K562 (cell line): ENCODE measurements around the gene GABRD. TPM values are rescaled to one million over a fixed set of nuclear protein-coding genes. Genes with fewer than 3 reads are reported as not detected.

Source experiments
- ATAC-seq: fragments of 200-7000 bp; cut with Tn5 transposase; 3 replicates; pipeline ENCODE4 v1.9.1; 2020; ENCODE audit warnings: moderate library complexity
- BruUV-seq: library from RNA; stranded (reverse); fragments of 400-500 nt; replicated peaks from 2 replicates; lab custom pipeline; 2021; lab: Mats Ljungman, UMichigan
- CTCF ChIA-PET: fragments of 300-600 bp; formaldehyde crosslinking; extraction: SDS; loops from one replicate; lab custom pipeline; 2021; ENCODE audit warnings: low intra/inter-chr PET ratio; lab: Yijun Ruan, JAX
- POLR2A ChIA-PET: fragments of 300-600, 350-650 bp; sonication (Branson Sonifier 250); formaldehyde crosslinking; extraction: SDS; loops from one replicate; lab custom pipeline; 2021; ENCODE audit warnings: antibody characterized with exemption, inconsistent platforms; lab: Yijun Ruan, JAX
- DNase-seq, 4 experiments: peaks; one replicate each; pipeline versions ENCODE4 v3.0.0 to v3.0.0-alpha.2; 2011 to 2018; ENCODE audit warnings: low spot score in 3 of 4, mixed read lengths in 3 of 4; ENCODE audit errors: extremely low read depth in 1 of 4
- FAIRE-seq: peaks from 2 replicates; lab custom pipeline; 2011; peaks lifted over from hg19 to GRCh38; lab: Jason Lieb, UNC
- H2AFZ ChIP-seq: 2 replicates; pipeline ENCODE4 v1.6.0; 2011; ENCODE audit warnings: low read depth, low read length, control low read depth, inconsistent platforms
- H3K27ac ChIP-seq: fragments of 200-600 bp; 3 replicates; pipeline ENCODE4 v1.8.0; 2011; ENCODE audit warnings: low read depth, mild to moderate bottlenecking, control low read depth, inconsistent platforms, low read length, moderate library complexity, mixed read lengths; ENCODE audit errors: extremely low read depth
- H3K27me3 ChIP-seq, 2 experiments: fragments of 300-600 bp in 1 of 2; 2 replicates in 1 of 2; 3 replicates in 1 of 2; pipeline versions ENCODE4 v1.6.0 to v1.8.0; 2011; ENCODE audit warnings: inconsistent platforms in 2 of 2, low read length in 2 of 2, mild to moderate bottlenecking in 1 of 2, mixed read lengths in 1 of 2, moderate library complexity in 1 of 2; ENCODE audit not compliant: control insufficient read depth in 2 of 2, insufficient read depth in 2 of 2
- H3K36me3 ChIP-seq: fragments of 300-600 bp; 3 replicates; pipeline ENCODE4 v1.8.0; 2011; ENCODE audit warnings: mild to moderate bottlenecking, low read length, inconsistent platforms; ENCODE audit not compliant: control insufficient read depth, insufficient read depth
- H3K4me1 ChIP-seq, 2 experiments: fragments of 200-600 bp in 1 of 2; replicated peaks in 1 of 2; 2 replicates in 1 of 2; 3 replicates in 1 of 2; pipeline versions ENCODE4 v1.5.1 to v1.8.0; 2011; ENCODE audit warnings: inconsistent platforms in 2 of 2, low read length in 2 of 2, mild to moderate bottlenecking in 1 of 2, mixed read lengths in 1 of 2, moderate library complexity in 1 of 2; ENCODE audit not compliant: control insufficient read depth in 2 of 2, insufficient read depth in 2 of 2
- H3K4me2 ChIP-seq: 2 replicates; pipeline ENCODE4 v1.6.1; 2011; ENCODE audit warnings: low read length, control low read depth, inconsistent platforms, mixed read lengths; ENCODE audit not compliant: insufficient read depth
- H3K4me3 ChIP-seq: fragments of 200-600 bp; sonication (generic), shearing (Covaris generic); 2 replicates; pipeline ENCODE4 v1.5.1; 2016; ENCODE audit warnings: control low read depth, inconsistent platforms
- H3K79me2 ChIP-seq: fragments of 200-600 bp; 3 replicates; pipeline ENCODE4 v1.8.0; 2011; ENCODE audit warnings: low read length, inconsistent platforms; ENCODE audit not compliant: control insufficient read depth, insufficient read depth
- H3K9ac ChIP-seq, 2 experiments: 2 replicates each; pipeline versions ENCODE4 v1.6.0 to v1.6.1; 2011; ENCODE audit warnings: low read depth in 2 of 2, low read length in 2 of 2, control low read depth in 1 of 2, inconsistent platforms in 1 of 2, mild to moderate bottlenecking in 1 of 2, mixed read lengths in 1 of 2; ENCODE audit not compliant: insufficient read depth in 1 of 2
- H3K9me1 ChIP-seq: one replicate; pipeline ENCODE4 v1.6.0; 2011; ENCODE audit warnings: inconsistent platforms, mild to moderate bottlenecking, low read length, moderate library complexity; ENCODE audit not compliant: control insufficient read depth, insufficient read depth
- H3K9me3 ChIP-seq: replicated peaks from 2 replicates; pipeline ENCODE4 v1.5.1; 2011; ENCODE audit warnings: low read depth, low read length, inconsistent platforms; ENCODE audit not compliant: control insufficient read depth, insufficient read depth
- H4K20me1 ChIP-seq: replicated peaks from 2 replicates; pipeline ENCODE4 v1.6.1; 2011; ENCODE audit warnings: low read length, inconsistent platforms, mixed read lengths; ENCODE audit not compliant: control insufficient read depth, insufficient read depth
- ATF3 ChIP-seq, 2 experiments: fragments of 450-650 bp in 1 of 2; sonication (generic) in 1 of 2; formaldehyde crosslinking in 1 of 2; IDR thresholded peaks in 1 of 2; conservative IDR thresholded peaks in 1 of 2; 2 replicates each; pipeline versions ENCODE4 v1.6.1 to v1.8.1; 2016 to 2023; ENCODE audit warnings: mild to moderate bottlenecking in 2 of 2, moderate library complexity in 2 of 2, inconsistent platforms in 1 of 2, missing genetic modification reagents in 1 of 2
- BRF2 ChIP-seq: IDR thresholded peaks from 3 replicates; pipeline ENCODE4 v1.6.1; 2011; ENCODE audit warnings: borderline replicate concordance, mild to moderate bottlenecking; ENCODE audit not compliant: insufficient read length, insufficient read depth
- CC2D1A ChIP-seq: fragments of 450-650 bp; IDR thresholded peaks from 2 replicates; pipeline ENCODE4 v1.6.1; 2017; ENCODE audit warnings: mild to moderate bottlenecking
- CTCFL ChIP-seq: IDR thresholded peaks from 2 replicates; pipeline ENCODE4 v1.6.1; 2011; ENCODE audit warnings: borderline replicate concordance, low read depth, mild to moderate bottlenecking, moderate library complexity, low read length; ENCODE audit not compliant: insufficient read depth, poor library complexity, severe bottlenecking
- ETV1 ChIP-seq: fragments of 450-650 bp; conservative IDR thresholded peaks from 2 replicates; pipeline ENCODE4 v1.6.1; 2016; ENCODE audit warnings: missing genetic modification characterization, control low read depth, low read depth, missing compliant biosample characterization
- IRF2 ChIP-seq: sonication (generic); formaldehyde crosslinking; IDR thresholded peaks from 2 replicates; pipeline ENCODE4 v1.8.1; 2022; ENCODE audit warnings: mild to moderate bottlenecking, missing genetic modification reagents
- KLF6 ChIP-seq: fragments of 250-450 bp; sonication (Bioruptor Pico); IDR thresholded peaks from 2 replicates; pipeline ENCODE4 v1.4.0; 2020; ENCODE audit warnings: mild to moderate bottlenecking, moderate library complexity, borderline replicate concordance
- MTA1 ChIP-seq: fragments of 450-650 bp; IDR thresholded peaks from 2 replicates; pipeline ENCODE4 v1.6.1; 2017; ENCODE audit warnings: borderline replicate concordance
- MYBL2 ChIP-seq, 2 experiments: fragments of 450-650 bp in 1 of 2; sonication (generic) in 1 of 2; formaldehyde crosslinking in 1 of 2; IDR thresholded peaks; 2 replicates each; pipeline versions ENCODE4 v1.6.1 to v1.8.1; 2017 to 2022; ENCODE audit warnings: borderline replicate concordance in 1 of 2, inconsistent platforms in 1 of 2, low read depth in 1 of 2, mild to moderate bottlenecking in 1 of 2, missing genetic modification reagents in 1 of 2, moderate library complexity in 1 of 2
- RFX5 ChIP-seq: IDR thresholded peaks from 2 replicates; pipeline ENCODE4 v1.6.1; 2011; ENCODE audit warnings: low read depth, mild to moderate bottlenecking, improper control_type of control experiment, low read length
- SP2 ChIP-seq: IDR thresholded peaks from 2 replicates; pipeline ENCODE4 v1.6.1; 2011; ENCODE audit warnings: mild to moderate bottlenecking, low read depth, low read length, moderate library complexity; ENCODE audit not compliant: poor library complexity, severe bottlenecking; ENCODE audit errors: extremely low read depth
- ZBTB49 ChIP-seq: sonication (generic); formaldehyde crosslinking; IDR thresholded peaks from 2 replicates; pipeline ENCODE4 v1.8.0; 2022; ENCODE audit warnings: missing genetic modification reagents, mild to moderate bottlenecking, borderline replicate concordance
- ZFP36 ChIP-seq: fragments of 150-350 bp; IDR thresholded peaks from 2 replicates; pipeline ENCODE4 v1.6.1; 2018; ENCODE audit warnings: low read length, low read depth; ENCODE audit not compliant: partially characterized antibody
- ZNF253 ChIP-seq: fragments of 250-450 bp; sonication (Bioruptor Pico); conservative IDR thresholded peaks from 2 replicates; pipeline ENCODE4 v1.6.1; 2021; ENCODE audit warnings: mild to moderate bottlenecking
- ZNF778 ChIP-seq: fragments of 450-650 bp; formaldehyde crosslinking; IDR thresholded peaks from 2 replicates; pipeline ENCODE4 v1.4.0; 2020; ENCODE audit warnings: mild to moderate bottlenecking, moderate library complexity
- WGBS: fragments of 100-300 bp; shearing (Covaris generic); methylation state at CpG from one replicate; pipeline ENCODE4 v1.1.6; 2016; ENCODE audit warnings: low coverage, mixed read lengths; ENCODE audit not compliant: insufficient coverage; ENCODE audit errors: missing lambda C conversion rate; 5-methylcytosine and 5-hydroxymethylcytosine counted together
- in situ Hi-C: fragments of 300-500 bp; cut with MboI; formaldehyde crosslinking; loops from 4 replicates; pipeline ENCODE4 v1.15.0; 2018; ENCODE audit warnings: inconsistent platforms, mixed read lengths
- intact Hi-C: fragments of 100-400 bp; cut with micrococcal nuclease; formaldehyde crosslinking; loops from 2 replicates; pipeline ENCODE4 v1.14.2; 2022
- polyA plus RNA-seq, 8 experiments: library from polyadenylated mRNA; depleted of rRNA in 4 of 8; stranded (reverse) in 5 of 8; unstranded in 3 of 8; fragments of >200 nt; fragmentation: Nextera tagmentation in 2 of 8; fragmentation: Illumina TruSeq in 1 of 8; extraction: Ambion mirVana in 2 of 8; extraction: Trizol in 1 of 8; gene quantifications; 2 replicates each; pipeline versions ENCODE4 v1.2.1 to v1.2.3, GENCODE V29; 2011 to 2014; ENCODE audit warnings: inconsistent platforms in 1 of 8, missing spikeins in 1 of 8
- total RNA-seq, 7 experiments: library from RNA; depleted of rRNA in 6 of 7; stranded (reverse); fragments of >200 nt in 6 of 7; fragmentation: Illumina TruSeq in 2 of 7; extraction: Trizol in 2 of 7; gene quantifications; 2 replicates each; pipeline versions ENCODE4 v1.2.1 to v1.2.3, GENCODE V29; 2011 to 2021; ENCODE audit warnings: low replicate concordance in 1 of 7

The GABRD gene
- total and polyA plus RNA-seq, 9 of the 15 experiments (the other 6 are each of a cell fraction or from before 2014, with no cell fraction given), result 0.07 TPM; not detected in 8

- H2AFZ ChIP-seq, result no peak overlapping the region
- no peak overlapping the region for H3K4me2 ChIP-seq
- DNase-seq, result no peak
- ChIA-PET POLR2A (no interaction called here), CTCF (no interaction called here)
- no peaks in the 10 kb centered on the region for H3K36me3 ChIP-seq
- H3K4me3 ChIP-seq, result no peak overlapping the region
- no peaks in the 10 kb centered on the region for H3K9me1 ChIP-seq
- 35% methylated on average over 8 of the region's 8 CpGs for WGBS
- H3K4me1 ChIP-seq, result peaks cover 0 to 17% of the 10 kb centered on the region in 2 experiments; a peak in 2 of 5 replicates
- peak; percentile 31 for ATAC-seq
- in situ Hi-C loops, result no loop called here
- no peaks in the 10 kb centered on the region for H4K20me1 ChIP-seq
- intact Hi-C loops, result no loop called here
- H3K27me3 ChIP-seq, result peaks cover 5 to 32% of the 10 kb centered on the region in 2 experiments; a peak in 4 of 5 replicates
- no TSS peak for BruUV-seq
- no peak overlapping the region for H3K9ac ChIP-seq
- H3K9me3 ChIP-seq, result no peaks in the 10 kb centered on the region
- no peak overlapping the region for H3K27ac ChIP-seq
- no peak for FAIRE-seq
- H3K79me2 ChIP-seq, result no peaks in the 10 kb centered on the region
- TF ChIP-seq ZFP36 (peak; percentile 26), MYBL2 (IDR thresholded peaks at IDR 0.05; ENCODE audit: low read depth) (no peak), MYBL2 (CRISPR knock-in tag; IDR thresholded peaks at IDR 0.05; ENCODE audit: borderline replicate concordance) (no peak), ZNF778 (no peak), CC2D1A (no peak), ZBTB49 (CRISPR knock-in tag) (no peak), CTCFL (no peak), BRF2 (no peak), ETV1 (no peak), ZNF253 (CRISPR knock-in tag) (no peak), KLF6 (CRISPR knock-in tag) (no peak), MTA1 (no peak), RFX5 (no peak), SP2 (no peak), IRF2 (CRISPR knock-in tag) (no peak), ATF3 (IDR thresholded peaks at IDR 0.05) (no peak), ATF3 (CRISPR knock-in tag; conservative IDR thresholded peaks at IDR 0.05) (no peak)
Measured at GRCh38 chr1:1994536-1994935, 24.6 kb upstream of the GABRD start.
